Body of pancreas (tissue), 4 donors: ENCODE results near the gene PCA3. TPM values are rescaled to one million over a fixed set of nuclear protein-coding genes. Genes with fewer than 3 reads are reported as not detected.

Source experiments
- ATAC-seq: fragments of 150-250 bp; one replicate; pipeline ENCODE4 v1.9.1; 2016
- DNase-seq, 4 donors: peaks; one replicate each; pipeline ENCODE4 v3.0.0-alpha.2; 2019
- H3K27ac ChIP-seq, 4 donors: fragments of 200-600 bp; sonication (generic); 1 replicate in 3 of 4; 2 replicates in 1 of 4; pipeline versions ENCODE4 v1.5.1 to v1.6.1; 2016 to 2019; ENCODE audit warnings: mild to moderate bottlenecking in 1 of 4, mixed read lengths in 1 of 4, moderate library complexity in 1 of 4
- H3K27me3 ChIP-seq, 2 donors: fragments of 200-600 bp; sonication (generic); one replicate each; pipeline ENCODE4 v1.6.0; 2016; ENCODE audit warnings: mild to moderate bottlenecking in 1 of 2
- H3K36me3 ChIP-seq, 2 donors: fragments of 200-600 bp; sonication (generic); replicated peaks in 1 of 2; 2 replicates each; pipeline ENCODE4 v1.5.1; 2016; ENCODE audit warnings: low read depth in 2 of 2; ENCODE audit not compliant: insufficient read depth in 1 of 2
- H3K4me1 ChIP-seq: fragments of 200-600 bp; sonication (generic); one replicate; pipeline ENCODE4 v1.6.0; 2016
- H3K4me3 ChIP-seq, 2 donors: fragments of 200-600 bp; sonication (generic); 1 replicate in 1 of 2; 2 replicates in 1 of 2; pipeline ENCODE4 v1.5.1; 2016 to 2019
- H3K9me3 ChIP-seq, 3 donors: fragments of 200-600 bp; sonication (generic); 1 replicate in 2 of 3; 2 replicates in 1 of 3; pipeline ENCODE4 v1.5.1; 2016
- POLR2A ChIP-seq, 3 donors: fragments of 450-650 bp; IDR thresholded peaks; one replicate each; pipeline ENCODE4 v1.6.1; 2016; ENCODE audit warnings: antibody characterized with exemption in 3 of 3, mild to moderate bottlenecking in 2 of 3
- WGBS, 2 donors: methylation state at CpG; one replicate each; pipeline ENCODE4 v1.1.5; 2017; 5-methylcytosine and 5-hydroxymethylcytosine counted together
- intact Hi-C: fragments of 100-400 bp; cut with DNase I; formaldehyde crosslinking; loops from one replicate; pipeline ENCODE4 v1.15.1; 2023
- small RNA-seq: library from RNA; depleted of rRNA; stranded (forward); fragments of <200 nt; gene quantifications from one replicate; pipeline ENCODE3, GENCODE V24; 2016
- total RNA-seq, 2 donors: library from RNA; depleted of rRNA; stranded (reverse); fragments of >200 nt; gene quantifications; one replicate each; pipeline ENCODE4 v1.1.0, GENCODE V29; 2016
- TF ChIP-seq, protein P1 (sequence below), 7 experiments: fragments of 450-650 bp in 4 of 7; fragments of 200-600 bp in 3 of 7; sonication (generic) in 3 of 7; IDR thresholded peaks; one replicate each; pipeline ENCODE4 v1.5.1; 2016 to 2019; ENCODE audit warnings: antibody characterized with exemption in 7 of 7

Gene PCA3
- total RNA-seq, 2 donors from 2014 or later = not detected

- Histone ChIP-seq H3K27me3 (no peaks in the 10 kb centered on the region), H3K4me1 (no peaks in the 10 kb centered on the region), H3K27ac (no peak overlapping the region), H3K9me3 (no peaks in the 10 kb centered on the region), H3K4me3 (no peak overlapping the region), H3K36me3 (no peaks in the 10 kb centered on the region)
- DNase-seq = no peak
- 74 to 77% methylated on average over 6 of the region's 6 CpGs for WGBS, 2 donors
- intact Hi-C loops = no loop called here
- no peak for TF ChIP-seq POLR2A (IDR thresholded peaks at IDR 0.05)
- TF ChIP-seq, protein P1, sequence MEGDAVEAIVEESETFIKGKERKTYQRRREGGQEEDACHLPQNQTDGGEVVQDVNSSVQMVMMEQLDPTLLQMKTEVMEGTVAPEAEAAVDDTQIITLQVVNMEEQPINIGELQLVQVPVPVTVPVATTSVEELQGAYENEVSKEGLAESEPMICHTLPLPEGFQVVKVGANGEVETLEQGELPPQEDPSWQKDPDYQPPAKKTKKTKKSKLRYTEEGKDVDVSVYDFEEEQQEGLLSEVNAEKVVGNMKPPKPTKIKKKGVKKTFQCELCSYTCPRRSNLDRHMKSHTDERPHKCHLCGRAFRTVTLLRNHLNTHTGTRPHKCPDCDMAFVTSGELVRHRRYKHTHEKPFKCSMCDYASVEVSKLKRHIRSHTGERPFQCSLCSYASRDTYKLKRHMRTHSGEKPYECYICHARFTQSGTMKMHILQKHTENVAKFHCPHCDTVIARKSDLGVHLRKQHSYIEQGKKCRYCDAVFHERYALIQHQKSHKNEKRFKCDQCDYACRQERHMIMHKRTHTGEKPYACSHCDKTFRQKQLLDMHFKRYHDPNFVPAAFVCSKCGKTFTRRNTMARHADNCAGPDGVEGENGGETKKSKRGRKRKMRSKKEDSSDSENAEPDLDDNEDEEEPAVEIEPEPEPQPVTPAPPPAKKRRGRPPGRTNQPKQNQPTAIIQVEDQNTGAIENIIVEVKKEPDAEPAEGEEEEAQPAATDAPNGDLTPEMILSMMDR (IDR thresholded peaks at IDR 0.05) = no peak
- no peak for ATAC-seq
Measured at GRCh38 chr9:76820431-76820830, 56.2 kb downstream of the PCA3 start.

- H3K4me3 ChIP-seq = no peak overlapping the region
- H3K4me1 ChIP-seq = no peaks in the 10 kb centered on the region
- DNase-seq = no peak
- intact Hi-C loops = no loop called here
- H3K27me3 ChIP-seq = no peaks in the 10 kb centered on the region
- TF ChIP-seq POLR2A (IDR thresholded peaks at IDR 0.05) = no peak
- TF ChIP-seq, protein P1 (IDR thresholded peaks at IDR 0.05) = no peak
- H3K9me3 ChIP-seq = no peaks in the 10 kb centered on the region
- WGBS, 2 donors = 50 to 56% methylated on average over 9 of the region's 9 CpGs
- ATAC-seq = no peak
- H3K27ac ChIP-seq = no peak overlapping the region
- no peaks in the 10 kb centered on the region for H3K36me3 ChIP-seq
Measured at GRCh38 chr9:76827296-76828080, 63.2 kb downstream of the PCA3 start.

GRCh38 chr9:76828447-76828846, 64.2 kb downstream of the PCA3 start:
- 60 to 75% methylated on average over 3 of the region's 3 CpGs for WGBS, 2 donors
- Histone ChIP-seq H3K9me3 (no peaks in the 10 kb centered on the region), H3K36me3 (no peaks in the 10 kb centered on the region), H3K4me3 (no peak overlapping the region), H3K27ac (no peak overlapping the region), H3K4me1 (no peaks in the 10 kb centered on the region), H3K27me3 (no peaks in the 10 kb centered on the region)
- ATAC-seq = no peak
- DNase-seq = no peak
- intact Hi-C loops = no loop called here
- TF ChIP-seq POLR2A (IDR thresholded peaks at IDR 0.05) = no peak
- TF ChIP-seq, protein P1 (IDR thresholded peaks at IDR 0.05) = no peak

DNA sequence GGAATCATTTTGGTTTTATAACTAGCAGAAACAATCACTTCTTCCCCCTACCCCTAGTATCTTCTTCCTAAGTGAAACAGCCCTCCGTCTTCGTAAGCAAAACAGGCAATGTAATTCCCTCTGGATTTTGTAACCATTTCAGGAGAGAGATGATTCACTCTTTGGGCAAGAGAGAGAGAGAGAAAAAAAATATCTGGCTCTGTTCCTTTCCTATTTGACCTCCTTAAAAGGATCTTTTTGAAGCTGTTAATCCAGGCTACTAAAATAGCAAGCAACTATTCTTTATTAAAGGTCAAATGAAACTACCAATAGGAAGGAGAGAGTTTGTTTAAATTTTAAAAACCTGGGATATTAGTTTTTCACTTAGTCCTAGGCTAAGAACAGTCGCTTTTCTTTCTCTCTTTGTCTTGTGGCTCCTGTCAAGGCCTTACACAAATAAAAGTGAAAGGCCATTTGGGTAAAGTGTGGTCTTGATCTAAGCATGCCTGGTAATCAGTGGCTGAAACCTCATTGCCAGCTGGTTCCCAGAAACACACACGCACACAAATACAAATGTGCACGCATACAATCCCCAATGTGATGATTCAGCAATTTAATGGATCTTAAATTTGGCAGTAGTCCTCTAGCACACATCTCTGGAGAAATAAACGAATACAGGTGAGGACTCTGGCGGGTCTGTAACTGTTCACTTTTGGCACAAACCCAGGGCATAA, 71.5 kb downstream of the PCA3 start:
- Histone ChIP-seq H3K9me3 (no peaks in the 10 kb centered on the region), H3K36me3 (no peaks in the 10 kb centered on the region), H3K27ac (no peak overlapping the region), H3K4me1 (no peaks in the 10 kb centered on the region), H3K4me3 (no peak overlapping the region), H3K27me3 (no peaks in the 10 kb centered on the region)
- DNase-seq = peak in 1 of 4 donors; percentile 3
- 66 to 71% methylated on average over 7 of the region's 7 CpGs for WGBS, 2 donors
- TF ChIP-seq, protein P1 (IDR thresholded peaks at IDR 0.05) = no peak
- no peak for TF ChIP-seq POLR2A (IDR thresholded peaks at IDR 0.05)
- peak; percentile 35 for ATAC-seq
- intact Hi-C loops = no loop called here

Small RNAs within 50 kb of the gene (small RNA-seq; reads per million reads assigned to genes)
- gene AL359314.1 = not detected

Other genes with a start within 250 kb of the PCA3 start
- gene PRUNE2, start 141.7 kb downstream of the PCA3 start, total RNA-seq = 10 to 100 TPM in 1 of 2 donors, 1 to 10 TPM in 1; 3.9 to 15.2 TPM